Cardiac fibroblast (primary cell): ENCODE measurements around the gene ARRDC3.

Experiments used
- DNase-seq, 2 donors: peaks; one replicate each; pipeline versions ENCODE4 v3.0.0 to v3.0.0-alpha.2; 2010; ENCODE audit warnings: low read depth in 2 of 2
- H3K4me3 ChIP-seq, 2 donors: replicated peaks in 1 of 2; 1 replicate in 1 of 2; 2 replicates in 1 of 2; pipeline ENCODE4 v1.5.1; 2011; ENCODE audit warnings: low read depth in 2 of 2, low read length in 2 of 2, mild to moderate bottlenecking in 2 of 2, moderate library complexity in 1 of 2
- TF ChIP-seq, protein P1 (sequence below): IDR thresholded peaks from one replicate; pipeline ENCODE4 v1.5.1; 2011; ENCODE audit warnings: low read depth, mild to moderate bottlenecking, low read length, inconsistent platforms

Gene ARRDC3

GRCh38 chr5:91384671-91385430, 1.7 kb upstream of the ARRDC3 start:
- peak; percentile 94 to 96 for DNase-seq
- TF ChIP-seq, protein P1, sequence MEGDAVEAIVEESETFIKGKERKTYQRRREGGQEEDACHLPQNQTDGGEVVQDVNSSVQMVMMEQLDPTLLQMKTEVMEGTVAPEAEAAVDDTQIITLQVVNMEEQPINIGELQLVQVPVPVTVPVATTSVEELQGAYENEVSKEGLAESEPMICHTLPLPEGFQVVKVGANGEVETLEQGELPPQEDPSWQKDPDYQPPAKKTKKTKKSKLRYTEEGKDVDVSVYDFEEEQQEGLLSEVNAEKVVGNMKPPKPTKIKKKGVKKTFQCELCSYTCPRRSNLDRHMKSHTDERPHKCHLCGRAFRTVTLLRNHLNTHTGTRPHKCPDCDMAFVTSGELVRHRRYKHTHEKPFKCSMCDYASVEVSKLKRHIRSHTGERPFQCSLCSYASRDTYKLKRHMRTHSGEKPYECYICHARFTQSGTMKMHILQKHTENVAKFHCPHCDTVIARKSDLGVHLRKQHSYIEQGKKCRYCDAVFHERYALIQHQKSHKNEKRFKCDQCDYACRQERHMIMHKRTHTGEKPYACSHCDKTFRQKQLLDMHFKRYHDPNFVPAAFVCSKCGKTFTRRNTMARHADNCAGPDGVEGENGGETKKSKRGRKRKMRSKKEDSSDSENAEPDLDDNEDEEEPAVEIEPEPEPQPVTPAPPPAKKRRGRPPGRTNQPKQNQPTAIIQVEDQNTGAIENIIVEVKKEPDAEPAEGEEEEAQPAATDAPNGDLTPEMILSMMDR: peak; percentile 81
- H3K4me3 ChIP-seq: peak overlapping the region in 1 of 2 donors; percentile 79

DNA sequence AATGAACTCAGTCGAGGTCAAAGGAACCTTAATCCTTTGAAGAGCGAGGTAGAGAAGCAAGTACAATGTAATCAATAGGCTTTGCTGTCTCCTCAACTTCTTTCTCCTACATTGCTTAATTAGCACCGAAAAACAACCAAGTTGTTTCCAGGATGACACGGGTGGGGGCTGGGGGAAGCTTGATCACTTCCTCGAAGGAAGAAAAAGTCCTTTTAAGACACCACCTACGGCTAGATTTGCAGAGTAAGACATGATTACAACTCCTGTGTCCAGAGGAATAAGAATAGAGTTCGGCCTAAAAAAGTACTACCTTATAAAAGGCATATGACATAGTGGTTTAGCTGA, 811 bp upstream of the ARRDC3 start:
- DNase-seq: peak in 1 of 2 donors; percentile 38
- TF ChIP-seq, protein P1: no peak
- peak overlapping the region; percentile 70 to 79 for H3K4me3 ChIP-seq

- peak overlapping the region; percentile 80 to 84 for H3K4me3 ChIP-seq
- TF ChIP-seq, protein P1: no peak
- peak in 1 of 2 donors; percentile 66 for DNase-seq
Observed at GRCh38 chr5:91382530-91383026, 539 bp downstream of the ARRDC3 start.

DNA sequence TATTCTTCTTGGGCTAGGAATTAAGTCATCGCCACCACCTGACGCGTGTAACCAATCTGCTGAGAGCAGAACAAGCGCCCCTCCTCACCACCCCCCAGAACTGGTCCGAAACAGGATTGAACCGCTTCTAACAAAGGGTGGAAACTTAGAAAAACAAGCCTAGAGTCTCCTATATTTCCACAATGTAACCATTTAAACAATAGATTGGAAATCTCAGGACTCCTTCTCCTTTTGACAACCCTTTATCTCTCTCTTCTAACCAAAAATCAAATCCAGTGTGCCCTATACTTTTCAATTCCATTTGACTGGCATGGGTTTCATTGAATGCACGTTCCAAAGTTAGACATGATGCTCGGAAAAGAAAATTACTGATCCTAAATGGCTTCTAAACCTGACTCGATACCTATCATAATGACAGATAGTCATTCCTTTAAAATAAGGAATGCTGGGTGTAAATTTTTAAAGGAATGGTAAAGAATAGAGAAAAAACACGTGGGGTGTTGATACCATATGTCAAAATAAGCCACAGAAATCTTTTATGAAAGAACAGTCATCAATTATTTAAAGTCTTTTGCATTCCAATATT, 1.2 kb downstream of the ARRDC3 start:
- peak overlapping the region; percentile 80 to 84 for H3K4me3 ChIP-seq
- peak; percentile 92 to 94 for DNase-seq

DNA sequence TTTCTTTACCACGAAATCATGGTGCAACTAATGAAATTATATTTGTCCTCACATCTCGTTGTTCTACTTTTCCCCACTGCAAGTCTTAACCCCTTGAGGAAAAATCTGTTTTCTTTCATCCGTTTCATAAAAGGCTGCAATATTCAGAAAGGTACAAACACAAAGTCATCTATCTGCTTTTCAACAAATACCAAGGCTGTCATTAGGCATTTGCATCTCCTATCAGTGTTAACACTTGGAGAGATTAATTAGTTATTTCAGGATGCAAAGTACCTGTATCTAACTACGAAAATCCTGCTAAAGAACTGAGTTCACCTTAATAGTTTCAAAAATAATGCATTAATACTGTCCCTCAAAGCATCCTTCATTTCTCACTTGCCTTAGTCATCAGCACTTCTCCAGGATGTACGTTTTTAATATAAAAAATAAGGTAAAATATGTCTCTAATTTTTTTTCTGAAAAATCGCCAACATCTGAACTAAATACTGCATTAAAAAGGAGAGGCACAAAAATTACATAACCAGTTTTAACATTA, 1.8 kb downstream of the ARRDC3 start:
- TF ChIP-seq, protein P1: no peak
- DNase-seq: no peak
- peak overlapping the region; percentile 80 to 84 for H3K4me3 ChIP-seq

More for the DNA sequence above, 1.2 kb downstream of the ARRDC3 start:
- TF ChIP-seq, protein P1: no peak

DNA sequence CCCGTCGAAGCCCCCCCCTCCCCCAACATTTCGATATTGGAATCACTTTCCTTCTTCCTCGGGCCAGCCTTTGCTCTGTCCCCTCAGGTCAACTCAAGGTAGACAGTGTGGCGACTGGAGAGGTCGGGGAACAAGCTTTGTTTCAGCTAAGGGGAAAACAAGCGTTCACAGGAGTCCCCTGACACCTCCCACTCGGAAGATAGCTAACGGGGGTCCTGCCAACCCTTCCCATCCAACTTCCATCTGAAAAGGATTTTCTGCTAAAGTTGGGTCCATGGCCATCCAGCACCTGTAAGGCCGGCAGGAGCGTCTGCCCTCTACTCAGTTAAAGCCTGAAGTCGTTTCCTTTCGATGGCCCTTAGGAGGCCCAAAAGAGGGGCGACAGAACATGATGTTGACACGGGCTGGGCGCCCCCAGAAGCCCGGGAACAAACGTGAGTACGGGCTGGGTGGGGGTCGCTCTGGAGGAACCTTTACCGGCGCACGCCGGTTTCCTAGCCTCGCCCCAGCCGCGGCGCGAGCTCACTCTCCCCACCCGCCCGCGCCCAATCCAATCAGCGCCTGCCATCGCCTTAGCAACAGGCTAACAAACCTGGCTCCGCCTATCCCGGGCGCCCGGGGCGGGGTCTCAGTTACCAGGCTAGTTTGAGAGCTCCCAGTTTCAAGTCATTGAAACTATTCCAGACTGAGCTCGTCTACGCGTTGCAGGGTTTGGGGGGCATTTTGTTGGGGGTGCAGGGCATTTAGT, 2.5 kb downstream of the ARRDC3 start:
- TF ChIP-seq, protein P1: no peak
- peak overlapping the region; percentile 80 to 84 for H3K4me3 ChIP-seq
- DNase-seq: peak; percentile 97
